ENCODE data around the gene PSMG1. TPM values are rescaled to one million over a fixed set of nuclear protein-coding genes. Genes with fewer than 3 reads are reported as not detected.

PSMG1 gene
- total RNA-seq, 1 experiment from 2014 or later = 78.8 TPM

DNA sequence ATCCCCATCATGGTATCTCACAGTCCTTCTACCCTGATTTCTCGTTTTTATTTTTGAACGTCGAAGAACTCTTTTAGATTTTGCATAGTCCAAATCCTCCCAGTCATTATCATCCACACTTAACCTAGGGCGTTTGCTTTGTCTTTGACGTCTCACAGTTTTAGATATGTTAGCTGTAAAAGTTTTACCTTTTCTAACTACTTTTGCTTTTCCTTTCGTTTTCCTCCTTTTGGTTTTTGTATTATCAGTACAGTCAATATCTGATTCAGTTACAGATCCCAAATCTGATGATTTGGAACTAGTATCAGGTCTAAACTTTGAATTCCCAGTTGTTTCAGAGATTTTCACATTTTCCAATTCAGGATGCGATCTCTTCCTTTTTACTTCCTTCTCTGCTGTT lies 13.1 kb upstream of the PSMG1 start:
- Histone ChIP-seq H4K91ac (ENCODE audit: insufficient read length, low read depth, low read length) (no peak overlapping the region), H3K27ac (ENCODE audit: insufficient read length, low read depth, low read length) (no peak overlapping the region), H4K8ac (replicated peaks; ENCODE audit: insufficient read length, low read depth, low read length) (no peak overlapping the region), H2BK5ac (ENCODE audit: insufficient read length, low read length) (no peak overlapping the region), H3K4ac (ENCODE audit: low read depth, low read length) (no peak overlapping the region), H3K14ac (ENCODE audit: insufficient read depth, low read length) (no peak overlapping the region), H3K27me3 (ENCODE audit: insufficient read depth, low read length) (no peaks in the 10 kb centered on the region), H2BK15ac (ENCODE audit: low read depth, low read length) (no peak overlapping the region), H3K56ac (ENCODE audit: insufficient read length, low read depth, low read length) (no peak overlapping the region), H2BK12ac (ENCODE audit: insufficient read length, low read depth, low read length) (no peak overlapping the region), H2AK5ac (ENCODE audit: insufficient read length, low read length) (no peak overlapping the region), H3K18ac (ENCODE audit: insufficient read length, low read depth, low read length) (no peak overlapping the region), H3T11ph (ENCODE audit: low read length) (no peak overlapping the region), H3K23ac (ENCODE audit: insufficient read length, low read depth, low read length) (no peak overlapping the region), H2BK120ac (ENCODE audit: low read depth, low read length, poor library complexity, severe bottlenecking) (no peak overlapping the region), H3K79me1 (ENCODE audit: insufficient read depth, low read depth, low read length, poor library complexity, severe bottlenecking) (no peaks in the 10 kb centered on the region), H3K79me2 (ENCODE audit: insufficient read depth, low read length) (no peaks in the 10 kb centered on the region), H3K4me1 (ENCODE audit: insufficient read depth, low read length) (no peaks in the 10 kb centered on the region), H3K9ac (ENCODE audit: extremely low read depth, insufficient read length, low read length) (no peak overlapping the region), H3K9me3 (ENCODE audit: control insufficient read depth, low read depth, low read length) (no peaks in the 10 kb centered on the region), H4K20me1 (ENCODE audit: control insufficient read depth, insufficient read depth, insufficient read length) (no peaks in the 10 kb centered on the region), H3K4me2 (ENCODE audit: insufficient read depth, insufficient read length, low read length) (no peak overlapping the region), H3K23me2 (ENCODE audit: insufficient read length, low read depth, low read length, poor library complexity, severe bottlenecking) (no peaks in the 10 kb centered on the region), H2AFZ (ENCODE audit: low read length) (no peak overlapping the region), H2BK20ac (ENCODE audit: low read depth, low read length, poor library complexity, severe bottlenecking) (no peak overlapping the region), H4K5ac (ENCODE audit: insufficient read length, low read depth, low read length) (no peak overlapping the region)
- TF ChIP-seq, protein P1, sequence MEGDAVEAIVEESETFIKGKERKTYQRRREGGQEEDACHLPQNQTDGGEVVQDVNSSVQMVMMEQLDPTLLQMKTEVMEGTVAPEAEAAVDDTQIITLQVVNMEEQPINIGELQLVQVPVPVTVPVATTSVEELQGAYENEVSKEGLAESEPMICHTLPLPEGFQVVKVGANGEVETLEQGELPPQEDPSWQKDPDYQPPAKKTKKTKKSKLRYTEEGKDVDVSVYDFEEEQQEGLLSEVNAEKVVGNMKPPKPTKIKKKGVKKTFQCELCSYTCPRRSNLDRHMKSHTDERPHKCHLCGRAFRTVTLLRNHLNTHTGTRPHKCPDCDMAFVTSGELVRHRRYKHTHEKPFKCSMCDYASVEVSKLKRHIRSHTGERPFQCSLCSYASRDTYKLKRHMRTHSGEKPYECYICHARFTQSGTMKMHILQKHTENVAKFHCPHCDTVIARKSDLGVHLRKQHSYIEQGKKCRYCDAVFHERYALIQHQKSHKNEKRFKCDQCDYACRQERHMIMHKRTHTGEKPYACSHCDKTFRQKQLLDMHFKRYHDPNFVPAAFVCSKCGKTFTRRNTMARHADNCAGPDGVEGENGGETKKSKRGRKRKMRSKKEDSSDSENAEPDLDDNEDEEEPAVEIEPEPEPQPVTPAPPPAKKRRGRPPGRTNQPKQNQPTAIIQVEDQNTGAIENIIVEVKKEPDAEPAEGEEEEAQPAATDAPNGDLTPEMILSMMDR (conservative IDR thresholded peaks at IDR 0.05) = no peak
- Mint-ChIP-seq H3K27me3 (ENCODE audit: low read depth) (no peaks in the 10 kb centered on the region), H3K4me3 (no peak overlapping the region), H3K36me3 (ENCODE audit: insufficient read depth in 1 of 3, low read depth in 3 of 3) (peaks cover 13 to 66% (median 63%) of the 10 kb centered on the region in 3 experiments; a peak in 5 of 7 replicates), H3K9me3 (no peaks in the 10 kb centered on the region), H3K4me1 (peaks cover 3 to 10% of the 10 kb centered on the region in 2 experiments; a peak in 3 of 4 replicates), H3K27ac (peak overlapping the region in 1 of 3 experiments; percentile 59; a peak in 1 of 7 replicates)
- no peak for DNase-seq
- no CpG with 5 or more reads among the region's 7 CpGs for WGBS (ENCODE audit: extremely low coverage, insufficient read length, low lambda C conversion rate)

All from H9 (cell line).